Endothelial cell of umbilical vein (primary cell): Measurements from ENCODE around the gene LLPH. TPM values are rescaled to one million over a fixed set of nuclear protein-coding genes. Genes with fewer than 3 reads are reported as not detected.

ENCODE experiments used
- BruUV-seq: library from RNA; stranded (reverse); fragments of 400-500 nt; replicated peaks from 2 replicates; lab custom pipeline; 2021; lab: Mats Ljungman, UMichigan
- CTCF ChIA-PET: fragments of 300-600, 350-600 bp; sonication (Branson Sonifier 250); formaldehyde crosslinking; loops from one replicate; lab custom pipeline; 2021; ENCODE audit warnings: antibody characterized with exemption, inconsistent platforms; lab: Charles Lee
- POLR2A ChIA-PET: fragments of 300-600, 350-600 bp; sonication (Branson Sonifier 250); formaldehyde crosslinking; loops from one replicate; lab custom pipeline; 2021; ENCODE audit warnings: antibody characterized with exemption, inconsistent platforms; lab: Charles Lee
- DNase-seq: peaks from one replicate; pipeline ENCODE4 v3.0.0-alpha.2; 2011; ENCODE audit warnings: low read depth, low spot score
- FAIRE-seq: peaks from 2 replicates; lab custom pipeline; 2011; peaks lifted over from hg19 to GRCh38; lab: Jason Lieb, UNC
- H2AFZ ChIP-seq: 2 replicates; pipeline ENCODE4 v1.6.0; 2012; ENCODE audit warnings: low read depth, low read length, control low read depth, inconsistent platforms
- H3K27ac ChIP-seq: 2 replicates; pipeline ENCODE4 v1.5.1; 2011; ENCODE audit warnings: low read depth, mild to moderate bottlenecking, control low read depth, low read length, moderate library complexity; ENCODE audit not compliant: insufficient read depth
- H3K27me3 ChIP-seq, 2 experiments: 2 replicates each; pipeline versions ENCODE4 v1.6.0 to v1.6.1; 2011; ENCODE audit warnings: low read length in 2 of 2, mixed read lengths in 1 of 2; ENCODE audit not compliant: control insufficient read depth in 2 of 2, insufficient read depth in 2 of 2
- H3K36me3 ChIP-seq, 2 experiments: 2 replicates in 1 of 2; 3 replicates in 1 of 2; pipeline ENCODE4 v1.5.1; 2011; ENCODE audit warnings: low read length in 2 of 2, mild to moderate bottlenecking in 1 of 2, moderate library complexity in 1 of 2; ENCODE audit not compliant: control insufficient read depth in 2 of 2, insufficient read depth in 2 of 2; ENCODE audit errors: extremely low read depth in 1 of 2
- H3K4me1 ChIP-seq: 3 replicates; pipeline ENCODE4 v1.5.1; 2011; ENCODE audit warnings: mild to moderate bottlenecking, low read length; ENCODE audit not compliant: control insufficient read depth, insufficient read depth; ENCODE audit errors: extremely low read depth
- H3K4me2 ChIP-seq: 2 replicates; pipeline ENCODE4 v1.6.1; 2011; ENCODE audit warnings: low read length, control low read depth, mixed read lengths; ENCODE audit not compliant: insufficient read depth
- H3K4me3 ChIP-seq, 3 experiments: fragments of 200-600 bp in 1 of 3; sonication (generic), shearing (Covaris generic) in 1 of 3; replicated peaks in 1 of 3; 2 replicates each; pipeline ENCODE4 v1.5.1; 2011 to 2016; ENCODE audit warnings: control low read depth in 3 of 3, low read length in 3 of 3, mild to moderate bottlenecking in 2 of 3, inconsistent platforms in 1 of 3, low read depth in 1 of 3, moderate library complexity in 1 of 3; ENCODE audit not compliant: insufficient read depth in 1 of 3
- H3K79me2 ChIP-seq: 2 replicates; pipeline ENCODE4 v1.6.0; 2012; ENCODE audit warnings: low read length, inconsistent platforms; ENCODE audit not compliant: control insufficient read depth, insufficient read depth
- H3K9ac ChIP-seq: replicated peaks from 2 replicates; pipeline ENCODE3; 2011; ENCODE audit warnings: low read length, control low read depth; ENCODE audit not compliant: insufficient read depth; ENCODE audit errors: extremely low read depth
- H3K9me1 ChIP-seq: replicated peaks from 3 replicates; pipeline ENCODE4 v1.6.0; 2011; ENCODE audit warnings: mild to moderate bottlenecking, low read length; ENCODE audit not compliant: control insufficient read depth, insufficient read depth; ENCODE audit errors: extremely low read depth
- H3K9me3 ChIP-seq: replicated peaks from 2 replicates; pipeline ENCODE4 v1.5.1; 2012; ENCODE audit warnings: low read length, inconsistent platforms; ENCODE audit not compliant: control insufficient read depth, insufficient read depth
- H4K20me1 ChIP-seq: replicated peaks from 2 replicates; pipeline ENCODE3; 2011; ENCODE audit warnings: mild to moderate bottlenecking, low read length; ENCODE audit not compliant: control insufficient read depth, insufficient read depth; ENCODE audit errors: extremely low read depth
- EZH2 ChIP-seq: IDR thresholded peaks from 2 replicates; pipeline ENCODE4 v1.6.1; 2012; ENCODE audit warnings: borderline replicate concordance, low read depth, mild to moderate bottlenecking, moderate library complexity, low read length, inconsistent platforms; ENCODE audit not compliant: severe bottlenecking
- FOS ChIP-seq: IDR thresholded peaks from 2 replicates; pipeline ENCODE4 v1.6.1; 2011; ENCODE audit warnings: mild to moderate bottlenecking, low read length, moderate library complexity, borderline replicate concordance; ENCODE audit not compliant: insufficient read depth
- GATA2 ChIP-seq: IDR thresholded peaks from 2 replicates; pipeline ENCODE4 v1.7.0; 2011; ENCODE audit warnings: low read depth, mild to moderate bottlenecking, moderate library complexity, mixed read lengths, low read length; ENCODE audit not compliant: insufficient read length, insufficient read depth
- JUN ChIP-seq: IDR thresholded peaks from 2 replicates; pipeline ENCODE4 v1.6.1; 2011; ENCODE audit warnings: borderline replicate concordance, low read depth; ENCODE audit not compliant: insufficient read length, insufficient read depth
- MAX ChIP-seq: IDR thresholded peaks from 2 replicates; pipeline ENCODE4 v1.6.1; 2011; ENCODE audit not compliant: insufficient read depth, insufficient read length
- MYC ChIP-seq: IDR thresholded peaks from one replicate; pipeline ENCODE4 v1.6.1; 2011; ENCODE audit warnings: mild to moderate bottlenecking, low read depth, low read length
- POLR2A ChIP-seq: IDR thresholded peaks from 2 replicates; pipeline ENCODE4 v1.6.1; 2012; ENCODE audit warnings: low read depth, mild to moderate bottlenecking, control low read depth, low read length
- POLR2AphosphoS5 ChIP-seq: IDR thresholded peaks from 2 replicates; pipeline ENCODE4 v1.6.1; 2012; ENCODE audit warnings: low read depth, mild to moderate bottlenecking, control low read depth, low read length, moderate library complexity; ENCODE audit not compliant: insufficient read depth
- dilution Hi-C: fragments of 300-500 bp; cut with MboI; formaldehyde crosslinking; loops from one replicate; pipeline ENCODE4 v1.15.0; 2019; ENCODE audit warnings: low sequenced_read_pairs; ENCODE audit not compliant: extremely low pct_ligation_motif_present
- intact Hi-C: fragments of 100-400 bp; cut with micrococcal nuclease; formaldehyde crosslinking; loops from one replicate; pipeline ENCODE4 v1.10.0; 2022
- polyA plus RNA-seq, 4 experiments: library from polyadenylated mRNA; depleted of rRNA in 3 of 4; stranded (reverse) in 3 of 4; unstranded in 1 of 4; fragments of >200 nt; gene quantifications; 2 replicates each; pipeline versions ENCODE4 v1.2.1 to v1.2.3, GENCODE V29; 2011 to 2012; ENCODE audit warnings: missing spikeins in 1 of 4
- total RNA-seq: library from RNA; stranded (reverse); gene quantifications from 2 replicates; pipeline ENCODE4 v1.2.3, GENCODE V29; 2021
- TF ChIP-seq, protein P1 (sequence below), 2 donors: IDR thresholded peaks; 1 replicate in 1 of 2; 2 replicates in 1 of 2; pipeline ENCODE4 v1.5.1; 2011; ENCODE audit warnings: low read length in 2 of 2, mild to moderate bottlenecking in 2 of 2, moderate library complexity in 2 of 2, control low read depth in 1 of 2, inconsistent platforms in 1 of 2, low read depth in 1 of 2; ENCODE audit not compliant: insufficient read depth in 1 of 2; ENCODE audit errors: extremely low read depth in 1 of 2

LLPH gene
- total and polyA plus RNA-seq, 2 donors (not counting 3 experiments of a cell fraction or from before 2014, with no cell fraction given) = 4.0 to 34.0 TPM

- H3K9me3 ChIP-seq = peaks cover 6% of the 10 kb centered on the region
- H3K4me2 ChIP-seq = no peak overlapping the region
- DNase-seq = no peak
- dilution Hi-C loops = no loop called here
- H3K9me1 ChIP-seq = no peaks in the 10 kb centered on the region
- H3K27me3 ChIP-seq = no peaks in the 10 kb centered on the region
- H3K4me1 ChIP-seq = peaks cover 16% of the 10 kb centered on the region
- ChIA-PET POLR2A (no interaction called here), CTCF (interaction anchor here (0.6 to 3.2 kb wide), 6 partner anchors 12 to 264 kb away, joined by 3 to 24 read pairs (median 17); partner anchors contain the start of gene LLPH)
- FAIRE-seq = no peak
- no peak overlapping the region for H3K9ac ChIP-seq
- peaks cover 4% of the 10 kb centered on the region for H3K79me2 ChIP-seq
- no peak overlapping the region for H2AFZ ChIP-seq
- no peak overlapping the region for H3K27ac ChIP-seq
- no peaks in the 10 kb centered on the region for H4K20me1 ChIP-seq
- TF ChIP-seq POLR2A (no peak), FOS (no peak), EZH2 (no peak), GATA2 (no peak), MYC (no peak), POLR2AphosphoS5 (no peak), JUN (no peak), MAX (no peak)
- TF ChIP-seq, protein P1, sequence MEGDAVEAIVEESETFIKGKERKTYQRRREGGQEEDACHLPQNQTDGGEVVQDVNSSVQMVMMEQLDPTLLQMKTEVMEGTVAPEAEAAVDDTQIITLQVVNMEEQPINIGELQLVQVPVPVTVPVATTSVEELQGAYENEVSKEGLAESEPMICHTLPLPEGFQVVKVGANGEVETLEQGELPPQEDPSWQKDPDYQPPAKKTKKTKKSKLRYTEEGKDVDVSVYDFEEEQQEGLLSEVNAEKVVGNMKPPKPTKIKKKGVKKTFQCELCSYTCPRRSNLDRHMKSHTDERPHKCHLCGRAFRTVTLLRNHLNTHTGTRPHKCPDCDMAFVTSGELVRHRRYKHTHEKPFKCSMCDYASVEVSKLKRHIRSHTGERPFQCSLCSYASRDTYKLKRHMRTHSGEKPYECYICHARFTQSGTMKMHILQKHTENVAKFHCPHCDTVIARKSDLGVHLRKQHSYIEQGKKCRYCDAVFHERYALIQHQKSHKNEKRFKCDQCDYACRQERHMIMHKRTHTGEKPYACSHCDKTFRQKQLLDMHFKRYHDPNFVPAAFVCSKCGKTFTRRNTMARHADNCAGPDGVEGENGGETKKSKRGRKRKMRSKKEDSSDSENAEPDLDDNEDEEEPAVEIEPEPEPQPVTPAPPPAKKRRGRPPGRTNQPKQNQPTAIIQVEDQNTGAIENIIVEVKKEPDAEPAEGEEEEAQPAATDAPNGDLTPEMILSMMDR (IDR thresholded peaks at IDR 0.05; ENCODE audit: extremely low read depth in 1 of 2, insufficient read depth in 1 of 2, low read depth in 1 of 2, low read length in 2 of 2) = no peak
- no TSS peak for BruUV-seq
- intact Hi-C loops = loop anchor here (2.0 kb wide), 1 partner anchor 123 kb away; no protein-coding TSS in a partner anchor
- peaks cover 3 to 4% of the 10 kb centered on the region in 2 experiments for H3K36me3 ChIP-seq
- no peak overlapping the region for H3K4me3 ChIP-seq
Observed at GRCh38 chr12:66143868-66144267, 13.3 kb upstream of the LLPH start.
